K562 (cell line): ENCODE data around the gene MN1. TPM values are rescaled to one million over a fixed set of nuclear protein-coding genes. Genes with fewer than 3 reads are reported as not detected.
A peak's percentile ranks its signal among the peaks of the same experiment; 100 is the strongest.

ENCODE experiments used
- ATAC-seq: fragments of 200-7000 bp; cut with Tn5 transposase; 3 replicates; pipeline ENCODE4 v1.9.1; 2020; ENCODE audit warnings: moderate library complexity
- BruUV-seq: library from RNA; stranded (reverse); fragments of 400-500 nt; replicated peaks from 2 replicates; lab custom pipeline; 2021; lab: Mats Ljungman, UMichigan
- CTCF ChIA-PET: fragments of 300-600 bp; formaldehyde crosslinking; extraction: SDS; loops from one replicate; lab custom pipeline; 2021; ENCODE audit warnings: low intra/inter-chr PET ratio; lab: Yijun Ruan, JAX
- POLR2A ChIA-PET: fragments of 300-600, 350-650 bp; sonication (Branson Sonifier 250); formaldehyde crosslinking; extraction: SDS; loops from one replicate; lab custom pipeline; 2021; ENCODE audit warnings: antibody characterized with exemption, inconsistent platforms; lab: Yijun Ruan, JAX
- DNase-seq, 4 experiments: peaks; one replicate each; pipeline versions ENCODE4 v3.0.0 to v3.0.0-alpha.2; 2011 to 2018; ENCODE audit warnings: low spot score in 3 of 4, mixed read lengths in 3 of 4; ENCODE audit errors: extremely low read depth in 1 of 4
- FAIRE-seq: peaks from 2 replicates; lab custom pipeline; 2011; peaks lifted over from hg19 to GRCh38; lab: Jason Lieb, UNC
- H2AFZ ChIP-seq: 2 replicates; pipeline ENCODE4 v1.6.0; 2011; ENCODE audit warnings: low read depth, low read length, control low read depth, inconsistent platforms
- H3K27ac ChIP-seq: fragments of 200-600 bp; 3 replicates; pipeline ENCODE4 v1.8.0; 2011; ENCODE audit warnings: low read depth, mild to moderate bottlenecking, control low read depth, inconsistent platforms, low read length, moderate library complexity, mixed read lengths; ENCODE audit errors: extremely low read depth
- H3K27me3 ChIP-seq, 2 experiments: fragments of 300-600 bp in 1 of 2; 2 replicates in 1 of 2; 3 replicates in 1 of 2; pipeline versions ENCODE4 v1.6.0 to v1.8.0; 2011; ENCODE audit warnings: inconsistent platforms in 2 of 2, low read length in 2 of 2, mild to moderate bottlenecking in 1 of 2, mixed read lengths in 1 of 2, moderate library complexity in 1 of 2; ENCODE audit not compliant: control insufficient read depth in 2 of 2, insufficient read depth in 2 of 2
- H3K36me3 ChIP-seq: fragments of 300-600 bp; 3 replicates; pipeline ENCODE4 v1.8.0; 2011; ENCODE audit warnings: mild to moderate bottlenecking, low read length, inconsistent platforms; ENCODE audit not compliant: control insufficient read depth, insufficient read depth
- H3K4me1 ChIP-seq, 2 experiments: fragments of 200-600 bp in 1 of 2; replicated peaks in 1 of 2; 2 replicates in 1 of 2; 3 replicates in 1 of 2; pipeline versions ENCODE4 v1.5.1 to v1.8.0; 2011; ENCODE audit warnings: inconsistent platforms in 2 of 2, low read length in 2 of 2, mild to moderate bottlenecking in 1 of 2, mixed read lengths in 1 of 2, moderate library complexity in 1 of 2; ENCODE audit not compliant: control insufficient read depth in 2 of 2, insufficient read depth in 2 of 2
- H3K4me2 ChIP-seq: 2 replicates; pipeline ENCODE4 v1.6.1; 2011; ENCODE audit warnings: low read length, control low read depth, inconsistent platforms, mixed read lengths; ENCODE audit not compliant: insufficient read depth
- H3K4me3 ChIP-seq: fragments of 200-600 bp; sonication (generic), shearing (Covaris generic); 2 replicates; pipeline ENCODE4 v1.5.1; 2016; ENCODE audit warnings: control low read depth, inconsistent platforms
- H3K79me2 ChIP-seq: fragments of 200-600 bp; 3 replicates; pipeline ENCODE4 v1.8.0; 2011; ENCODE audit warnings: low read length, inconsistent platforms; ENCODE audit not compliant: control insufficient read depth, insufficient read depth
- H3K9ac ChIP-seq, 2 experiments: 2 replicates each; pipeline versions ENCODE4 v1.6.0 to v1.6.1; 2011; ENCODE audit warnings: low read depth in 2 of 2, low read length in 2 of 2, control low read depth in 1 of 2, inconsistent platforms in 1 of 2, mild to moderate bottlenecking in 1 of 2, mixed read lengths in 1 of 2; ENCODE audit not compliant: insufficient read depth in 1 of 2
- H3K9me1 ChIP-seq: one replicate; pipeline ENCODE4 v1.6.0; 2011; ENCODE audit warnings: inconsistent platforms, mild to moderate bottlenecking, low read length, moderate library complexity; ENCODE audit not compliant: control insufficient read depth, insufficient read depth
- H3K9me3 ChIP-seq: replicated peaks from 2 replicates; pipeline ENCODE4 v1.5.1; 2011; ENCODE audit warnings: low read depth, low read length, inconsistent platforms; ENCODE audit not compliant: control insufficient read depth, insufficient read depth
- H4K20me1 ChIP-seq: replicated peaks from 2 replicates; pipeline ENCODE4 v1.6.1; 2011; ENCODE audit warnings: low read length, inconsistent platforms, mixed read lengths; ENCODE audit not compliant: control insufficient read depth, insufficient read depth
- ARID3B ChIP-seq: fragments of 250-450 bp; sonication (Bioruptor Pico); IDR thresholded peaks from 2 replicates; pipeline ENCODE4 v1.4.0; 2020; ENCODE audit warnings: borderline replicate concordance
- FOS ChIP-seq: IDR thresholded peaks from 3 replicates; pipeline ENCODE4 v1.6.1; 2011; ENCODE audit not compliant: insufficient read length; ENCODE audit errors: extremely low read depth
- HBP1 ChIP-seq: fragments of 450-650 bp; formaldehyde crosslinking; IDR thresholded peaks from 2 replicates; pipeline ENCODE4 v1.4.0; 2022; ENCODE audit warnings: missing genetic modification characterization
- NRF1 ChIP-seq, 2 experiments: fragments of 450-650 bp; IDR thresholded peaks in 1 of 2; conservative IDR thresholded peaks in 1 of 2; 2 replicates each; pipeline ENCODE4 v1.6.1; 2014; ENCODE audit warnings: mild to moderate bottlenecking in 2 of 2
- SETDB1 ChIP-seq: IDR thresholded peaks from one replicate; pipeline ENCODE4 v1.6.1; 2012; ENCODE audit warnings: low read length, control low read depth, inconsistent platforms
- SNIP1 ChIP-seq: fragments of 450-650 bp; IDR thresholded peaks from 2 replicates; pipeline ENCODE4 v1.7.1; 2017; ENCODE audit warnings: low read depth, mild to moderate bottlenecking
- SOX6 ChIP-seq: fragments of 450-650 bp; IDR thresholded peaks from 2 replicates; pipeline ENCODE4 v1.6.1; 2014; ENCODE audit warnings: mild to moderate bottlenecking
- SPI1 ChIP-seq: IDR thresholded peaks from 2 replicates; pipeline ENCODE4 v1.6.1; 2011; ENCODE audit warnings: low read depth, low read length, control low read depth, borderline replicate concordance
- U2AF2 ChIP-seq: fragments of 200-400 bp; formaldehyde crosslinking; optimal IDR thresholded peaks from 2 replicates; pipeline ENCODE3; 2017; ENCODE audit warnings: low read depth, mild to moderate bottlenecking, low read length
- ZNF175 ChIP-seq: fragments of 200-800 bp; sonication (Bioruptor generic); IDR thresholded peaks from 2 replicates; pipeline ENCODE4 v1.6.1; 2016; ENCODE audit warnings: low read depth, mild to moderate bottlenecking, missing genetic modification characterization, missing compliant biosample characterization
- ZNF311 ChIP-seq: fragments of 250-450 bp; sonication (Bioruptor Pico); IDR thresholded peaks from 2 replicates; pipeline ENCODE4 v1.4.0; 2020; ENCODE audit warnings: mild to moderate bottlenecking, moderate library complexity
- ZNF695 ChIP-seq: fragments of 450-650 bp; formaldehyde crosslinking; IDR thresholded peaks from 2 replicates; pipeline ENCODE4 v1.4.0; 2020; ENCODE audit warnings: mild to moderate bottlenecking, moderate library complexity
- WGBS: fragments of 100-300 bp; shearing (Covaris generic); methylation state at CpG from one replicate; pipeline ENCODE4 v1.1.6; 2016; ENCODE audit warnings: low coverage, mixed read lengths; ENCODE audit not compliant: insufficient coverage; ENCODE audit errors: missing lambda C conversion rate; 5-methylcytosine and 5-hydroxymethylcytosine counted together
- in situ Hi-C: fragments of 300-500 bp; cut with MboI; formaldehyde crosslinking; loops from 4 replicates; pipeline ENCODE4 v1.15.0; 2018; ENCODE audit warnings: inconsistent platforms, mixed read lengths
- intact Hi-C: fragments of 100-400 bp; cut with micrococcal nuclease; formaldehyde crosslinking; loops from 2 replicates; pipeline ENCODE4 v1.14.2; 2022
- polyA plus RNA-seq, 8 experiments: library from polyadenylated mRNA; depleted of rRNA in 4 of 8; stranded (reverse) in 5 of 8; unstranded in 3 of 8; fragments of >200 nt; fragmentation: Nextera tagmentation in 2 of 8; fragmentation: Illumina TruSeq in 1 of 8; extraction: Ambion mirVana in 2 of 8; extraction: Trizol in 1 of 8; gene quantifications; 2 replicates each; pipeline versions ENCODE4 v1.2.1 to v1.2.3, GENCODE V29; 2011 to 2014; ENCODE audit warnings: inconsistent platforms in 1 of 8, missing spikeins in 1 of 8
- total RNA-seq, 7 experiments: library from RNA; depleted of rRNA in 6 of 7; stranded (reverse); fragments of >200 nt in 6 of 7; fragmentation: Illumina TruSeq in 2 of 7; extraction: Trizol in 2 of 7; gene quantifications; 2 replicates each; pipeline versions ENCODE4 v1.2.1 to v1.2.3, GENCODE V29; 2011 to 2021; ENCODE audit warnings: low replicate concordance in 1 of 7

The MN1 gene
- total and polyA plus RNA-seq, 9 of the 15 experiments (the other 6 are each of a cell fraction or from before 2014, with no cell fraction given), result under 0.01 to 0.05 (median 0.03) TPM; not detected in 5

GRCh38 chr22:27788500-27789288 lies 12.9 kb downstream of the MN1 start:
- POLR2A ChIA-PET, result no interaction called here
- Histone ChIP-seq H4K20me1 (no peaks in the 10 kb centered on the region), H3K27me3 (peaks cover 22 to 43% of the 10 kb centered on the region in 2 experiments; a peak in 4 of 5 replicates), H3K36me3 (no peaks in the 10 kb centered on the region), H3K9me3 (no peaks in the 10 kb centered on the region), H3K27ac (no peak overlapping the region), H3K9me1 (no peaks in the 10 kb centered on the region), H2AFZ (no peak overlapping the region), H3K4me1 (no peaks in the 10 kb centered on the region; a peak in 1 of 5 replicates), H3K79me2 (no peaks in the 10 kb centered on the region), H3K9ac (no peak overlapping the region), H3K4me2 (no peak overlapping the region), H3K4me3 (no peak overlapping the region)
- in situ Hi-C loops, result no loop called here
- BruUV-seq, result no TSS peak
- TF ChIP-seq NRF1 (conservative IDR thresholded peaks at IDR 0.05 in 1 of 2, IDR thresholded peaks at IDR 0.05 in 1 of 2), result peak; percentile 34 to 37; a peak in 1 of 4 replicates
- no peak for TF ChIP-seq SNIP1
- no peak for DNase-seq
- intact Hi-C loops, result no loop called here
- FAIRE-seq, result no peak
- ATAC-seq, result no peak
- 15% methylated on average over 19 of the region's 20 CpGs for WGBS
- CTCF ChIA-PET, result no interaction called here

- no peaks in the 10 kb centered on the region for H3K9me3 ChIP-seq
- H3K4me3 ChIP-seq, result no peak overlapping the region
- DNase-seq (no peak), ATAC-seq (no peak), FAIRE-seq (no peak)
- H3K27me3 ChIP-seq, result peaks cover 16 to 43% of the 10 kb centered on the region in 2 experiments; a peak in 4 of 5 replicates
- H3K9me1 ChIP-seq, result no peaks in the 10 kb centered on the region
- no peak overlapping the region for H3K9ac ChIP-seq
- 16% methylated on average over 13 of the region's 13 CpGs for WGBS
- no peak overlapping the region for H3K4me2 ChIP-seq
- no peaks in the 10 kb centered on the region for H3K36me3 ChIP-seq
- no peaks in the 10 kb centered on the region for H4K20me1 ChIP-seq
- ChIA-PET POLR2A (interaction anchor here (0.6 kb wide), 1 partner anchor 188 kb away, joined by 3 read pairs; no protein-coding TSS in a partner anchor), CTCF (no interaction called here)
- no peaks in the 10 kb centered on the region for H3K79me2 ChIP-seq
- no peaks in the 10 kb centered on the region; a peak in 1 of 5 replicates for H3K4me1 ChIP-seq
- intact Hi-C loops (no loop called here), in situ Hi-C loops (no loop called here)
- BruUV-seq, result no TSS peak
- no peak overlapping the region for H3K27ac ChIP-seq
- no peak overlapping the region for H2AFZ ChIP-seq
- TF ChIP-seq SPI1 (no peak), U2AF2 (no peak), FOS (no peak), ZNF695 (CRISPR knock-in tag) (no peak), HBP1 (CRISPR knock-in tag) (no peak), ZNF311 (CRISPR knock-in tag) (no peak), ZNF175 (CRISPR knock-in tag) (no peak), ARID3B (CRISPR knock-in tag) (no peak), SETDB1 (no peak), SOX6 (no peak)
Measured at GRCh38 chr22:27786965-27787364, 14.6 kb downstream of the MN1 start.
